CD14-positive monocyte (primary cell): ENCODE results near the gene CKAP5. TPM values are rescaled to one million over a fixed set of nuclear protein-coding genes. Genes with fewer than 3 reads are reported as not detected.

Experiments
- DNase-seq, 3 donors: peaks; one replicate each; pipeline ENCODE4 v3.0.0-alpha.2; 2011 to 2022
- H2AFZ ChIP-seq: 2 replicates; pipeline ENCODE4 v1.6.0; 2012; ENCODE audit warnings: mild to moderate bottlenecking, low read depth, low read length, inconsistent platforms; ENCODE audit not compliant: insufficient read depth, poor library complexity, severe bottlenecking
- H3K27ac ChIP-seq, 2 donors: 1 replicate in 1 of 2; 2 replicates in 1 of 2; pipeline ENCODE4 v1.5.1; 2012 to 2013; ENCODE audit warnings: low read length in 2 of 2, control low read depth in 1 of 2, inconsistent platforms in 1 of 2, low read depth in 1 of 2, mild to moderate bottlenecking in 1 of 2
- H3K27me3 ChIP-seq, 2 donors: one replicate each; pipeline versions ENCODE4 v1.6.0 to v1.6.1; 2011 to 2013; ENCODE audit warnings: low read length in 2 of 2; ENCODE audit not compliant: control insufficient read depth in 2 of 2, insufficient read depth in 2 of 2
- H3K36me3 ChIP-seq, 2 donors: replicated peaks in 1 of 2; 1 replicate in 1 of 2; 2 replicates in 1 of 2; pipeline versions ENCODE4 v1.5.1 to v1.6.1; 2012 to 2013; ENCODE audit warnings: low read length in 2 of 2, control low read depth in 1 of 2, inconsistent platforms in 1 of 2, mild to moderate bottlenecking in 1 of 2; ENCODE audit not compliant: insufficient read depth in 2 of 2, control insufficient read depth in 1 of 2
- H3K4me1 ChIP-seq, 2 donors: 1 replicate in 1 of 2; 2 replicates in 1 of 2; pipeline versions ENCODE4 v1.5.1 to v1.6.1; 2012 to 2013; ENCODE audit warnings: low read length in 2 of 2, control low read depth in 1 of 2, inconsistent platforms in 1 of 2, mild to moderate bottlenecking in 1 of 2, moderate library complexity in 1 of 2; ENCODE audit not compliant: insufficient read depth in 2 of 2, control insufficient read depth in 1 of 2
- H3K4me2 ChIP-seq: replicated peaks from 2 replicates; pipeline ENCODE3; 2012; ENCODE audit warnings: low read length, moderate library complexity, mild to moderate bottlenecking; ENCODE audit not compliant: poor library complexity, severe bottlenecking; ENCODE audit errors: extremely low read depth
- H3K4me3 ChIP-seq, 3 experiments: fragments of 200-600 bp in 1 of 3; sonication (generic) in 1 of 3; replicated peaks in 1 of 3; 1 replicate in 2 of 3; 2 replicates in 1 of 3; pipeline ENCODE4 v1.5.1; 2011 to 2013; ENCODE audit warnings: low read length in 3 of 3, mild to moderate bottlenecking in 3 of 3, control low read depth in 2 of 3, low read depth in 2 of 3, inconsistent platforms in 1 of 3, moderate library complexity in 1 of 3
- H3K79me2 ChIP-seq: 2 replicates; pipeline ENCODE4 v1.6.0; 2012; ENCODE audit warnings: mild to moderate bottlenecking, control low read depth, inconsistent platforms, low read length, moderate library complexity; ENCODE audit not compliant: insufficient read depth
- H3K9ac ChIP-seq: 2 replicates; pipeline ENCODE4 v1.6.0; 2017; ENCODE audit warnings: low read length, mild to moderate bottlenecking; ENCODE audit not compliant: insufficient read depth, poor library complexity, severe bottlenecking
- H3K9me3 ChIP-seq, 2 donors: replicated peaks in 1 of 2; 1 replicate in 1 of 2; 2 replicates in 1 of 2; pipeline versions ENCODE4 v1.5.1 to v1.6.1; 2012 to 2013; ENCODE audit warnings: low read length in 2 of 2, control low read depth in 1 of 2; ENCODE audit not compliant: control insufficient read depth in 1 of 2, insufficient read depth in 1 of 2
- H4K20me1 ChIP-seq: 2 replicates; pipeline ENCODE4 v1.6.0; 2012; ENCODE audit warnings: mild to moderate bottlenecking, low read length, control low read depth, moderate library complexity; ENCODE audit not compliant: insufficient read depth
- H3K27ac Mint-ChIP-seq, 7 donors: one replicate each; pipeline ENCODE4 v1.8.0; 2020; ENCODE audit warnings: mild to moderate bottlenecking in 7 of 7, mixed read lengths in 7 of 7, moderate library complexity in 6 of 7, inconsistent platforms in 2 of 7
- H3K27me3 Mint-ChIP-seq, 3 donors: one replicate each; pipeline ENCODE4 v1.8.0; 2021 to 2022; ENCODE audit warnings: low read depth in 3 of 3, mild to moderate bottlenecking in 3 of 3, mixed read lengths in 3 of 3, moderate library complexity in 3 of 3, inconsistent platforms in 1 of 3
- H3K36me3 Mint-ChIP-seq, 2 donors: one replicate each; pipeline ENCODE4 v1.8.0; 2020; ENCODE audit warnings: mixed read lengths in 2 of 2, inconsistent platforms in 1 of 2, mild to moderate bottlenecking in 1 of 2
- H3K4me1 Mint-ChIP-seq: one replicate; pipeline ENCODE4 v1.8.0; 2020; ENCODE audit warnings: mild to moderate bottlenecking, mixed read lengths
- H3K4me3 Mint-ChIP-seq, 2 donors: one replicate each; pipeline ENCODE4 v1.8.0; 2020; ENCODE audit warnings: mild to moderate bottlenecking in 2 of 2, mixed read lengths in 2 of 2, moderate library complexity in 1 of 2
- H3K9me3 Mint-ChIP-seq, 7 donors: one replicate each; pipeline ENCODE4 v1.8.0; 2020 to 2022; ENCODE audit warnings: mixed read lengths in 7 of 7, mild to moderate bottlenecking in 6 of 7, moderate library complexity in 6 of 7, inconsistent platforms in 2 of 7
- CTCF ChIP-seq: fragments of 200-600 bp; IDR thresholded peaks from one replicate; pipeline ENCODE4 v1.8.0; 2022; ENCODE audit warnings: antibody characterized with exemption, mild to moderate bottlenecking
- WGBS: methylation state at CpG from one replicate; pipeline ENCODE4 v1.1.5; 2013; ENCODE audit warnings: missing lambda C conversion rate; ENCODE audit not compliant: insufficient coverage; 5-methylcytosine and 5-hydroxymethylcytosine counted together
- intact Hi-C, 2 donors: fragments of 100-400 bp; cut with micrococcal nuclease; formaldehyde crosslinking; loops; one replicate each; pipeline versions ENCODE4 v1.15.0 to v1.15.1; 2023
- polyA plus RNA-seq, 3 donors: library from polyadenylated mRNA; depleted of rRNA in 1 of 3; unstranded in 2 of 3; stranded (reverse) in 1 of 3; fragments of 300-500 nt in 2 of 3; fragments of >200 nt in 1 of 3; fragmentation: Illumina TruSeq in 2 of 3; gene quantifications; 1 replicate in 2 of 3; 2 replicates in 1 of 3; pipeline ENCODE4 v1.2.3, GENCODE V29; 2012 to 2021

The CKAP5 gene
- polyA plus RNA-seq, 3 donors = 6.4 to 10.2 (median 7.9) TPM

GRCh38 chr11:46695345-46696211 is 150.5 kb downstream of the CKAP5 start:
- Mint-ChIP-seq H3K4me1 (peaks cover 28% of the 10 kb centered on the region), H3K9me3 (peaks cover 0 to 2% (median 0%) of the 10 kb centered on the region in 7 donors), H3K4me3 (no peak overlapping the region), H3K27me3 (peaks cover 0 to 4% (median 0%) of the 10 kb centered on the region in 3 donors), H3K27ac (peak overlapping the region in 1 of 7 donors; percentile 33), H3K36me3 (peaks cover 49 to 72% of the 10 kb centered on the region in 2 donors)
- no peak overlapping the region for H3K4me3 ChIP-seq
- 99% methylated on average over 12 of the region's 12 CpGs for WGBS
- no peaks in the 10 kb centered on the region for H3K9me3 ChIP-seq
- TF ChIP-seq CTCF = no peak
- H3K27ac ChIP-seq = peak overlapping the region in 1 of 2 donors; percentile 51
- intact Hi-C loops = no loop called here
- H3K9ac ChIP-seq = no peak overlapping the region
- peaks cover 15 to 26% of the 10 kb centered on the region in 2 donors for H3K4me1 ChIP-seq
- peaks cover 81% of the 10 kb centered on the region for H3K79me2 ChIP-seq
- H2AFZ ChIP-seq = no peak overlapping the region
- peaks cover 69% of the 10 kb centered on the region for H4K20me1 ChIP-seq
- H3K4me2 ChIP-seq = no peak overlapping the region
- DNase-seq = no peak
- no peaks in the 10 kb centered on the region for H3K27me3 ChIP-seq
- H3K36me3 ChIP-seq = peaks cover 53 to 75% of the 10 kb centered on the region in 2 donors

- peaks cover 0 to 4% (median 0%) of the 10 kb centered on the region in 3 donors for H3K27me3 Mint-ChIP-seq
- Histone ChIP-seq H4K20me1 (peaks cover 69% of the 10 kb centered on the region), H3K27me3 (no peaks in the 10 kb centered on the region), H3K4me3 (no peak overlapping the region), H2AFZ (no peak overlapping the region), H3K36me3 (peaks cover 53 to 85% of the 10 kb centered on the region in 2 donors), H3K4me1 (peaks cover 12 to 21% of the 10 kb centered on the region in 2 donors), H3K27ac (peak overlapping the region in 1 of 2 donors; percentile 26), H3K4me2 (no peak overlapping the region), H3K9me3 (no peaks in the 10 kb centered on the region), H3K79me2 (peaks cover 79% of the 10 kb centered on the region), H3K9ac (no peak overlapping the region)
- DNase-seq = no peak
- TF ChIP-seq CTCF = no peak
- H3K4me3 Mint-ChIP-seq = no peak overlapping the region
- H3K9me3 Mint-ChIP-seq = peaks cover 0 to 2% (median 0%) of the 10 kb centered on the region in 7 donors
- intact Hi-C loops = no loop called here
- H3K27ac Mint-ChIP-seq = peak overlapping the region in 1 of 7 donors; percentile 27
- peaks cover 55 to 82% of the 10 kb centered on the region in 2 donors for H3K36me3 Mint-ChIP-seq
- H3K4me1 Mint-ChIP-seq = peaks cover 26% of the 10 kb centered on the region
- WGBS = 100% methylated on average over 5 of the region's 7 CpGs
Observed at GRCh38 chr11:46694607-46695006, 151.5 kb downstream of the CKAP5 start.
